Measurements from ENCODE around the gene CGGBP1.
A peak's percentile ranks its signal among the peaks of the same experiment; 100 is the strongest.

Gene CGGBP1

DNA sequence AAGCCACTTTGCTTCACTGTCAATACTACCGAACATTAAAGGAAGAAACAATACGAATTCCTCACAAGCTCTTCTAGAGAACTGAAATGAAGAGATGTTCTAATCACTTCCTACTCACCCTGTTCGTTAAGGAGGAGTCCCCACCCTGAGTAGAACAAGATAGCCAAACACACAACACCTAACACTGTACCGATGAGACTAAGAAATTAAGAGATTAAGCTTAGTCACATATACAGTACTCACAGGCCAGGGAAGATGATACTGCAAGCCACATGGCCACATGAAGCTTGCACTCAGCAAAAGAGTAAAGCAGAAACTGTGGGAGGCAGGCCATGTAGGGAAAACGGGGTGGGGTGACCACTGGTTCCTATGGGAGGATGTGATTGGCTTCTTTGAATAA, 48.0 kb downstream of the CGGBP1 start:
- H3K27me3 ChIP-seq (replicated peaks; ENCODE audit: control insufficient read depth, insufficient read depth, low read length) = no peaks in the 10 kb centered on the region
- H3K36me3 ChIP-seq (ENCODE audit: control insufficient read depth, insufficient read depth, low read length) = no peaks in the 10 kb centered on the region
- TF ChIP-seq, protein P1, sequence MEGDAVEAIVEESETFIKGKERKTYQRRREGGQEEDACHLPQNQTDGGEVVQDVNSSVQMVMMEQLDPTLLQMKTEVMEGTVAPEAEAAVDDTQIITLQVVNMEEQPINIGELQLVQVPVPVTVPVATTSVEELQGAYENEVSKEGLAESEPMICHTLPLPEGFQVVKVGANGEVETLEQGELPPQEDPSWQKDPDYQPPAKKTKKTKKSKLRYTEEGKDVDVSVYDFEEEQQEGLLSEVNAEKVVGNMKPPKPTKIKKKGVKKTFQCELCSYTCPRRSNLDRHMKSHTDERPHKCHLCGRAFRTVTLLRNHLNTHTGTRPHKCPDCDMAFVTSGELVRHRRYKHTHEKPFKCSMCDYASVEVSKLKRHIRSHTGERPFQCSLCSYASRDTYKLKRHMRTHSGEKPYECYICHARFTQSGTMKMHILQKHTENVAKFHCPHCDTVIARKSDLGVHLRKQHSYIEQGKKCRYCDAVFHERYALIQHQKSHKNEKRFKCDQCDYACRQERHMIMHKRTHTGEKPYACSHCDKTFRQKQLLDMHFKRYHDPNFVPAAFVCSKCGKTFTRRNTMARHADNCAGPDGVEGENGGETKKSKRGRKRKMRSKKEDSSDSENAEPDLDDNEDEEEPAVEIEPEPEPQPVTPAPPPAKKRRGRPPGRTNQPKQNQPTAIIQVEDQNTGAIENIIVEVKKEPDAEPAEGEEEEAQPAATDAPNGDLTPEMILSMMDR (IDR thresholded peaks at IDR 0.05; ENCODE audit: insufficient read depth, low read length, poor library complexity, severe bottlenecking) = no peak
- no peak overlapping the region for H3K4me3 ChIP-seq (replicated peaks; ENCODE audit: low read depth, low read length)
- no peak for DNase-seq (ENCODE audit: extremely low read depth, insufficient read length)

DNA sequence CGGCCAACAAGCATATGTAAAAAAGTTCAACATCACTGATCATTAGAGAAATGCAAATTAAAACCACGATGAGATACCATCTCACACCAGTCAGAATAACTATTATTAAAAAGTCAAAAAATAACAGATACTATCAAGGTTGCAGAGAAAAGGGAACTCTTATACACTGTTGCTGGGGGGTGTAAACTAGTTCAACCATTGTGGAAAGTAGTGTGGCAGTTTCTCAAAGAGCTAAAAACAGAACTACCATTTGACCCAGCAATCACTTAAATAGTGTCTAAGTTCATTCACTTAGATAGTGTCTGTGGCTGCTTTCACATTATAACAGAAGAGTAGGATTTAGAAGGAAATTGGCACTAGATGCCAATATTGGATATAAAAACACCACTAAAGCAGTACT, 49.7 kb downstream of the CGGBP1 start:
- no peak overlapping the region for H3K4me3 ChIP-seq (replicated peaks; ENCODE audit: low read depth, low read length)
- H3K27me3 ChIP-seq (replicated peaks; ENCODE audit: control insufficient read depth, insufficient read depth, low read length) = no peaks in the 10 kb centered on the region
- H3K36me3 ChIP-seq (ENCODE audit: control insufficient read depth, insufficient read depth, low read length) = no peaks in the 10 kb centered on the region
- no peak for DNase-seq (ENCODE audit: extremely low read depth, insufficient read length)
- TF ChIP-seq, protein P1 (IDR thresholded peaks at IDR 0.05; ENCODE audit: insufficient read depth, low read length, poor library complexity, severe bottlenecking) = no peak

DNA sequence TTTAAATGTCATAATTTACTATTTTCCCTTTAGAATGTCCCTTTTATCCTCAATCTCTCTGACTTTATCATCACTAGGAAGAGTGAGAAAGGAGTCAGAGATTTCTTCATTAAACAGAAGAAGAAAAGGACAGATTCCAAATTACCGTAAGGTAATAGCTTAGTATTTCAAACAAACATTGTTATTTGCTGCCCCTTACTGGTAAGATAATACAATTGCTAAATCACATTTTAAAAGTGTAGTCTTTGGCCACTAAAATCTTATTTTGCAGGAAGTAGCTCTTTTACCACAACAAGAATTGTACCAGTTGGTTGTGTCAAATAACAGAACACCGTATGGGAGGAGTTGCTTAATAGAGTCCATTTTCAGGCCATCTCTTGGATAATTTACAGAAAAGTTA, 53.7 kb downstream of the CGGBP1 start:
- DNase-seq (ENCODE audit: extremely low read depth, insufficient read length) = no peak
- H3K27me3 ChIP-seq (replicated peaks; ENCODE audit: control insufficient read depth, insufficient read depth, low read length) = no peaks in the 10 kb centered on the region
- no peaks in the 10 kb centered on the region for H3K36me3 ChIP-seq (ENCODE audit: control insufficient read depth, insufficient read depth, low read length)
- TF ChIP-seq, protein P1 (IDR thresholded peaks at IDR 0.05; ENCODE audit: insufficient read depth, low read length, poor library complexity, severe bottlenecking) = peak; percentile 33
- no peak overlapping the region for H3K4me3 ChIP-seq (replicated peaks; ENCODE audit: low read depth, low read length)

DNA sequence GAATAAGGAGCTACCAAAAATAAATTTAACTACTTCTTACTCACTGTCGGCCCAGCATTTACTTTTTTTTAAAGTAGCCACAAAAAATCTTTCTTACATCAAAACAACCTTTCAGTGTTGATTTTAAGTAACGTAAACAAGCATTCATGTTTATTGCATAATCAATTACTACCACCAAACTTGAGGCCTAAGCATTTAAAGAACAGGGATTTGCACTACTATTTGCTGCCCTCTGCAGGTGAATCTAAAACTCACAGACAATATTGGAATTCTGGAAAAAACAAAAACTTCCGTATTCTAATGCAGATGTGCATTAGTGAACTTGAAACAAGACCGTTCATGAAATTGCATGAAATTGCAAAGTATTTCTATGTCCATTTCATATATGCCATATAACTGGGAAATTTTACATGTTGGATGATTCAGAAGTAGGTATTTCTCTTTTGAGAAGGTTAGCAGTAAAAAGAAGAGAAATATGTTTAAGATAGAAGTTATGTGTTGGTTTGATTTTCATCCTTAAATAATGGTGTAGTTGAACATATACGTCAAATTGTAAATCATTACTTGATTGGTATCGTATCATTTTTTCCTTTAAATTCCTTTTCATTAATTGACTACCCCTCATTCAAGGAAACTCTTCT, 55.6 kb downstream of the CGGBP1 start:
- Histone ChIP-seq H3K27me3 (replicated peaks; ENCODE audit: control insufficient read depth, insufficient read depth, low read length) (no peaks in the 10 kb centered on the region), H3K36me3 (ENCODE audit: control insufficient read depth, insufficient read depth, low read length) (no peaks in the 10 kb centered on the region), H3K4me3 (replicated peaks; ENCODE audit: low read depth, low read length) (no peak overlapping the region)
- no peak for DNase-seq (ENCODE audit: extremely low read depth, insufficient read length)
- TF ChIP-seq, protein P1 (IDR thresholded peaks at IDR 0.05; ENCODE audit: insufficient read depth, low read length, poor library complexity, severe bottlenecking) = peak; percentile 60

DNA sequence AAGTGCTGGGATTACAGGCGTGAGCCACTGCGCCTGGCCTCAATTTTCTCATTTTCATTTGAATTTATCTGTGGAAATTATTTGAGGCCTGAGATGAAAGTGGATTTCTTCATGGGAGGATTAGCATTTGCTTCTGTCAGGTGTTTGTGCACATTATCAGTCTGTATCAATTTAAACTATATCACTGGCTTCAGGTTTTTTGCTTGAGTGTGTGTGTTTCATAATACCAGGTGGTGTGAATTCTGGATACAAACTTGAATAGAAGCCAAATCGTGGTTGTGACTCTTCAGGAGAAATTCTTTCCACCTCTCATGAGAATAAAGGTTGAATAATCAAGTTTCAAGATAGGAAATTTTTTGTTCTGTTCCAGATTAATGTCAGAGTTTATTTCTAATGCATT, 56.4 kb downstream of the CGGBP1 start:
- Histone ChIP-seq H3K36me3 (ENCODE audit: control insufficient read depth, insufficient read depth, low read length) (no peaks in the 10 kb centered on the region), H3K27me3 (replicated peaks; ENCODE audit: control insufficient read depth, insufficient read depth, low read length) (no peaks in the 10 kb centered on the region)
- TF ChIP-seq, protein P1 (IDR thresholded peaks at IDR 0.05; ENCODE audit: insufficient read depth, low read length, poor library complexity, severe bottlenecking) = no peak

More for the DNA sequence above, 56.4 kb downstream of the CGGBP1 start:
- H3K4me3 ChIP-seq (replicated peaks; ENCODE audit: low read depth, low read length) = no peak overlapping the region
- DNase-seq (ENCODE audit: extremely low read depth, insufficient read length) = no peak

Measured in GM06990 (cell line).